K562 (cell line): Measurements from ENCODE around the gene NUMB. TPM values are rescaled to one million over a fixed set of nuclear protein-coding genes. Genes with fewer than 3 reads are reported as not detected.

Source experiments
- CREB1 ChIP-seq, 2 experiments: sonication (generic) in 1 of 2; formaldehyde crosslinking in 1 of 2; IDR thresholded peaks; 2 replicates each; pipeline versions ENCODE4 v1.6.1 to v1.8.0; 2012 to 2022; ENCODE audit warnings: inconsistent platforms in 1 of 2, mild to moderate bottlenecking in 1 of 2, missing genetic modification reagents in 1 of 2, moderate library complexity in 1 of 2
- ESRRB ChIP-seq: fragments of 250-450 bp; sonication (Bioruptor Pico); IDR thresholded peaks from 2 replicates; pipeline ENCODE4 v1.5.0; 2020; ENCODE audit warnings: mild to moderate bottlenecking, moderate library complexity, borderline replicate concordance
- FOXA1 ChIP-seq: fragments of 450-650 bp; IDR thresholded peaks from 2 replicates; pipeline ENCODE4 v1.6.1; 2016; ENCODE audit warnings: mild to moderate bottlenecking, borderline replicate concordance
- MED1 ChIP-seq: sonication (generic); formaldehyde crosslinking; IDR thresholded peaks from 2 replicates; pipeline ENCODE4 v1.8.1; 2023; ENCODE audit warnings: missing genetic modification reagents, borderline replicate concordance
- MTF1 ChIP-seq: fragments of 250-450 bp; sonication (Bioruptor Pico); IDR thresholded peaks from 2 replicates; pipeline ENCODE4 v1.9.0; 2021; ENCODE audit warnings: moderate library complexity, mild to moderate bottlenecking, inconsistent platforms, borderline replicate concordance
- REST ChIP-seq, 2 experiments: fragments of 450-650 bp; formaldehyde crosslinking in 1 of 2; IDR thresholded peaks; 2 replicates each; pipeline versions ENCODE4 v1.4.0 to v1.6.1; 2014 to 2020; ENCODE audit warnings: mild to moderate bottlenecking in 2 of 2, borderline replicate concordance in 1 of 2, low read depth in 1 of 2
- RREB1 ChIP-seq: fragments of 250-450 bp; sonication (Bioruptor Pico); IDR thresholded peaks from 2 replicates; pipeline ENCODE4 v1.4.0; 2020
- ZBTB2 ChIP-seq: fragments of 450-650 bp; IDR thresholded peaks from 2 replicates; pipeline ENCODE4 v1.6.1; 2016; ENCODE audit warnings: antibody characterized with exemption
- ZFP91 ChIP-seq: sonication (generic); formaldehyde crosslinking; IDR thresholded peaks from 2 replicates; pipeline ENCODE4 v1.8.0; 2022; ENCODE audit warnings: mild to moderate bottlenecking, missing genetic modification reagents
- polyA plus RNA-seq, 8 experiments: library from polyadenylated mRNA; depleted of rRNA in 4 of 8; stranded (reverse) in 5 of 8; unstranded in 3 of 8; fragments of >200 nt; fragmentation: Nextera tagmentation in 2 of 8; fragmentation: Illumina TruSeq in 1 of 8; extraction: Ambion mirVana in 2 of 8; extraction: Trizol in 1 of 8; gene quantifications; 2 replicates each; pipeline versions ENCODE4 v1.2.1 to v1.2.3, GENCODE V29; 2011 to 2014; ENCODE audit warnings: inconsistent platforms in 1 of 8, missing spikeins in 1 of 8
- total RNA-seq, 7 experiments: library from RNA; depleted of rRNA in 6 of 7; stranded (reverse); fragments of >200 nt in 6 of 7; fragmentation: Illumina TruSeq in 2 of 7; extraction: Trizol in 2 of 7; gene quantifications; 2 replicates each; pipeline versions ENCODE4 v1.2.1 to v1.2.3, GENCODE V29; 2011 to 2021; ENCODE audit warnings: low replicate concordance in 1 of 7

The NUMB gene
- total and polyA plus RNA-seq, 9 of the 15 experiments (the other 6 are each of a cell fraction or from before 2014, with no cell fraction given), result 13.5 to 54.0 (median 32.3) TPM

- TF ChIP-seq RREB1 (CRISPR knock-in tag), result no peak
- TF ChIP-seq REST (IDR thresholded peaks at IDR 0.05; ENCODE audit: borderline replicate concordance), result peak; percentile 7; the same call in 1 of the 2 replicates
- TF ChIP-seq REST (CRISPR knock-in tag; IDR thresholded peaks at IDR 0.05; ENCODE audit: low read depth), result no peak
- no peak for TF ChIP-seq MTF1 (CRISPR knock-in tag)
- TF ChIP-seq FOXA1, result no peak
- TF ChIP-seq CREB1 (IDR thresholded peaks at IDR 0.05), result no peak
- no peak for TF ChIP-seq CREB1 (CRISPR knock-in tag; IDR thresholded peaks at IDR 0.05)
- no peak for TF ChIP-seq ZFP91 (CRISPR knock-in tag)
- TF ChIP-seq ESRRB (CRISPR knock-in tag), result no peak
- TF ChIP-seq MED1, result no peak
- no peak for TF ChIP-seq ZBTB2
Measured at GRCh38 chr14:73467800-73468199, 9.5 kb upstream of the NUMB start (continued).
